Vagina (tissue), 2 donors: Measurements from ENCODE around the gene PKIG. TPM values are rescaled to one million over a fixed set of nuclear protein-coding genes. Genes with fewer than 3 reads are reported as not detected.

Experiments used
- DNase-seq, 2 donors: peaks; one replicate each; pipeline ENCODE4 v3.0.0-alpha.2; 2017; ENCODE audit errors: extremely low spot score in 2 of 2
- H3K27ac ChIP-seq: fragments of 200-600 bp; sonication (generic); one replicate; pipeline ENCODE4 v1.5.1; 2019
- H3K27me3 ChIP-seq: fragments of 200-600 bp; sonication (generic); one replicate; pipeline ENCODE4 v1.5.1; 2019
- H3K36me3 ChIP-seq, 2 donors: fragments of 200-600 bp; sonication (generic); one replicate each; pipeline ENCODE4 v1.5.1; 2017 to 2019
- H3K4me1 ChIP-seq: fragments of 200-600 bp; sonication (generic); one replicate; pipeline ENCODE4 v1.5.1; 2019
- H3K4me3 ChIP-seq, 2 donors: fragments of 200-600 bp; sonication (generic); 1 replicate in 1 of 2; 2 replicates in 1 of 2; pipeline ENCODE4 v1.5.1; 2016 to 2019
- H3K9me3 ChIP-seq: fragments of 200-600 bp; sonication (generic); one replicate; pipeline ENCODE4 v1.5.1; 2019
- POLR2A ChIP-seq, 2 donors: fragments of 450-650 bp; IDR thresholded peaks; one replicate each; pipeline ENCODE4 v1.6.1; 2017; ENCODE audit warnings: antibody characterized with exemption in 2 of 2, mild to moderate bottlenecking in 2 of 2, moderate library complexity in 2 of 2
- POLR2AphosphoS5 ChIP-seq, 2 donors: sonication (generic); formaldehyde crosslinking; IDR thresholded peaks; one replicate each; pipeline ENCODE4 v1.9.0; 2017; ENCODE audit warnings: antibody characterized with exemption in 2 of 2, mild to moderate bottlenecking in 2 of 2, low read depth in 1 of 2; ENCODE audit not compliant: insufficient read depth in 1 of 2
- intact Hi-C: fragments of 100-400 bp; cut with DNase I; formaldehyde crosslinking; loops from one replicate; pipeline ENCODE4 v1.15.1; 2023
- total RNA-seq: library from RNA; depleted of rRNA; stranded (reverse); fragments of >200 nt; gene quantifications from one replicate; pipeline ENCODE4 v1.2.3, GENCODE V29; 2016
- TF ChIP-seq, protein P1 (sequence below), 3 experiments: fragments of 450-650 bp in 2 of 3; fragments of 200-600 bp in 1 of 3; sonication (generic) in 1 of 3; IDR thresholded peaks; one replicate each; pipeline ENCODE4 v1.5.1; 2017 to 2019; ENCODE audit warnings: antibody characterized with exemption in 3 of 3, mild to moderate bottlenecking in 2 of 3, moderate library complexity in 2 of 3

Gene PKIG
- total RNA-seq, 1 donor from 2014 or later: 146 TPM

DNA sequence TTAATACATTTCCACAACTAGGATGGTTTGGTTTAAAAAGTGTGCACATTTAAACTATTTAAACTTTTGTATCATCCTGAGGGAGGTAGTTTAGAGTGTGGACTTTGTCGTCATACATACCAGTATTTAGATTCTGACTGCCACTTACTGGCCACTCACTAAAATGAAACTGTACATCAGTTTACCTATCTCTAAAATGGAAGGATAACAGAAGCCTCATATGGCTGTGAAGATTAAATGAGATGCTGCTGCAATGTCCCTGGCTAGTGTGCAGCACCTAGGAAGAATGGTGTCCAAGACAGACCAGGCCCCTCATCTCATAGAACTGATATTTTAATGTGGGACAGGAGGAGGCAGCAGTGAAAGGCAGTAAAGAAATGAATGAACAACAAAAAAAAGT, 12.0 kb upstream of the PKIG start:
- Histone ChIP-seq H3K36me3 (no peaks in the 10 kb centered on the region), H3K9me3 (no peaks in the 10 kb centered on the region), H3K27ac (no peak overlapping the region), H3K4me1 (peaks cover 25% of the 10 kb centered on the region), H3K4me3 (no peak overlapping the region), H3K27me3 (no peaks in the 10 kb centered on the region)
- DNase-seq: no peak
- no peak for TF ChIP-seq POLR2AphosphoS5 (IDR thresholded peaks at IDR 0.05; ENCODE audit: insufficient read depth in 1 of 2, low read depth in 1 of 2)
- TF ChIP-seq, protein P1, sequence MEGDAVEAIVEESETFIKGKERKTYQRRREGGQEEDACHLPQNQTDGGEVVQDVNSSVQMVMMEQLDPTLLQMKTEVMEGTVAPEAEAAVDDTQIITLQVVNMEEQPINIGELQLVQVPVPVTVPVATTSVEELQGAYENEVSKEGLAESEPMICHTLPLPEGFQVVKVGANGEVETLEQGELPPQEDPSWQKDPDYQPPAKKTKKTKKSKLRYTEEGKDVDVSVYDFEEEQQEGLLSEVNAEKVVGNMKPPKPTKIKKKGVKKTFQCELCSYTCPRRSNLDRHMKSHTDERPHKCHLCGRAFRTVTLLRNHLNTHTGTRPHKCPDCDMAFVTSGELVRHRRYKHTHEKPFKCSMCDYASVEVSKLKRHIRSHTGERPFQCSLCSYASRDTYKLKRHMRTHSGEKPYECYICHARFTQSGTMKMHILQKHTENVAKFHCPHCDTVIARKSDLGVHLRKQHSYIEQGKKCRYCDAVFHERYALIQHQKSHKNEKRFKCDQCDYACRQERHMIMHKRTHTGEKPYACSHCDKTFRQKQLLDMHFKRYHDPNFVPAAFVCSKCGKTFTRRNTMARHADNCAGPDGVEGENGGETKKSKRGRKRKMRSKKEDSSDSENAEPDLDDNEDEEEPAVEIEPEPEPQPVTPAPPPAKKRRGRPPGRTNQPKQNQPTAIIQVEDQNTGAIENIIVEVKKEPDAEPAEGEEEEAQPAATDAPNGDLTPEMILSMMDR (IDR thresholded peaks at IDR 0.05): no peak
- no peak for TF ChIP-seq POLR2A (IDR thresholded peaks at IDR 0.05)
- intact Hi-C loops: no loop called here

DNA sequence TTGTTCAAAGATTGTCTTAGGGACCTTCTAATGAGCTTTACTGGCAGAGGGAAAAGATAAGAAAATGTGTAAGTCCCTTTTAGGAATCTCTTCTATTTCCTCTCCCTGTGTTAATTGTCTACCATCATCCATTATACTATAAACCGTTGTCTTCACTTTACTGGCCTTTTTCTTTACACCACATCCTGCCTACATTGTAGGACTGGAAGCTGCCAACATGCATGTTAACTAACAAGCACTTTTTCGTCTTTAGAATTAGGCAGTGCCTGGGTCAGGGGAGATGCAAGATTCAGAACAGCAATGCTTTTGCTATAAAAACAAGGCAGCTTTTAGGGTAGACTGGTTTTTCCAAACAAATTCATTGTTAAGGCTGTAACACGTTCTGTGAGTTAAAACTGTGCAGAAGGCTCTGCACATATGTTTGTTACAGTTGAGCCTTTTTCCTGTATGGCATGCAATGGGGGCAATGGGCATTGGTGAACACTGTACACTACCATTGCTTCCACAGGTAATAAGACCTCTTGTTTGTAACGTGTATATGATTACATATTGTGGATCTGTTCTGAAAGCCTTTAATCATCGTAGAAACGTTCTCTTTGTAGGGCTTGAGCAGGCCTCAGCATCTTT, 10.9 kb upstream of the PKIG start:
- DNase-seq: no peak
- H3K4me1 ChIP-seq: peaks cover 30% of the 10 kb centered on the region
- TF ChIP-seq, protein P1 (IDR thresholded peaks at IDR 0.05): no peak
- TF ChIP-seq POLR2A (IDR thresholded peaks at IDR 0.05): no peak
- TF ChIP-seq POLR2AphosphoS5 (IDR thresholded peaks at IDR 0.05; ENCODE audit: insufficient read depth in 1 of 2, low read depth in 1 of 2): no peak
- no peaks in the 10 kb centered on the region for H3K27me3 ChIP-seq
- H3K36me3 ChIP-seq: no peaks in the 10 kb centered on the region
- intact Hi-C loops: no loop called here
- no peak overlapping the region for H3K4me3 ChIP-seq
- peak overlapping the region; percentile 90 for H3K27ac ChIP-seq
- no peaks in the 10 kb centered on the region for H3K9me3 ChIP-seq

GRCh38 chr20:44572551-44573500, 9.6 kb upstream of the PKIG start:
- no peaks in the 10 kb centered on the region for H3K27me3 ChIP-seq
- H3K27ac ChIP-seq: peak overlapping the region; percentile 90
- H3K9me3 ChIP-seq: no peaks in the 10 kb centered on the region
- TF ChIP-seq, protein P1 (IDR thresholded peaks at IDR 0.05): no peak
- peak in 1 of 2 donors; percentile 69 for TF ChIP-seq POLR2AphosphoS5 (IDR thresholded peaks at IDR 0.05; ENCODE audit: insufficient read depth in 1 of 2, low read depth in 1 of 2)
- TF ChIP-seq POLR2A (IDR thresholded peaks at IDR 0.05): no peak
- no peak overlapping the region for H3K4me3 ChIP-seq
- no peak for DNase-seq
- H3K36me3 ChIP-seq: no peaks in the 10 kb centered on the region
- peaks cover 44% of the 10 kb centered on the region for H3K4me1 ChIP-seq
- intact Hi-C loops: no loop called here

DNA sequence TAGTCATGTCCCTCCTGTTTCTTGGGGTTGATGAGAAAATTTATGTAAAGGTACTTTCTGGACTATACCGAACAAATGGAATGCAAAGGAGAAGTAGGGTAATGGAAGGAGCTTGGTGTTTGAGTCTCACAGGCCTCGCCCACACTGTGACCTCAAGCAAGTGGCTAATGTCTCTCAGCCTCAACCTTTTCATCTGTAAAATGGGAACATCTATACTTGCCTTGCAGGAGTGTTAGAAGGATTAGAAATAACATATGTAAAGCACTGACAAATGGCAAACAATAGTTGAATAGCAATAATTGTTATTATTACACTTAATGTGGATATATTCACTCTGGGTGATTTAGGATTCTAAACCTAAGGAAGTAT, 8.9 kb upstream of the PKIG start:
- Histone ChIP-seq H3K27ac (peak overlapping the region; percentile 90), H3K4me3 (no peak overlapping the region), H3K27me3 (no peaks in the 10 kb centered on the region), H3K4me1 (peaks cover 44% of the 10 kb centered on the region), H3K36me3 (no peaks in the 10 kb centered on the region), H3K9me3 (no peaks in the 10 kb centered on the region)
- intact Hi-C loops: no loop called here
- no peak for DNase-seq
- TF ChIP-seq POLR2A (IDR thresholded peaks at IDR 0.05) (no peak), POLR2AphosphoS5 (IDR thresholded peaks at IDR 0.05; ENCODE audit: insufficient read depth in 1 of 2, low read depth in 1 of 2) (no peak)
- TF ChIP-seq, protein P1 (IDR thresholded peaks at IDR 0.05): no peak
